OCI-LY1 (cell line): ENCODE results near the gene TMEM150C.

Experiments used
- H2AFZ ChIP-seq: fragments of 200-600 bp; sonication (generic), shearing (Covaris generic); 2 replicates; pipeline ENCODE4 v1.6.0; 2014; ENCODE audit warnings: antibody characterized with exemption, mild to moderate bottlenecking, low read length
- H3F3A ChIP-seq: fragments of 200-600 bp; sonication (generic), shearing (Covaris generic); 2 replicates; pipeline ENCODE4 v1.6.0; 2014; ENCODE audit warnings: mild to moderate bottlenecking, antibody characterized with exemption, low read length, moderate library complexity; ENCODE audit not compliant: insufficient read depth
- H3K27ac ChIP-seq: fragments of 200-600 bp; sonication (generic); 2 replicates; pipeline ENCODE4 v1.5.1; 2014; ENCODE audit warnings: low read length, mixed run types, mild to moderate bottlenecking, low read depth; ENCODE audit not compliant: poor library complexity, severe bottlenecking
- H3K27me3 ChIP-seq: fragments of 200-600 bp; sonication (generic); 2 replicates; pipeline ENCODE4 v1.6.0; 2014; ENCODE audit warnings: antibody characterized with exemption, mild to moderate bottlenecking, low read length, moderate library complexity; ENCODE audit not compliant: insufficient read depth
- H3K36me3 ChIP-seq: fragments of 200-600 bp; sonication (generic); 2 replicates; pipeline ENCODE4 v1.6.1; 2014; ENCODE audit warnings: mild to moderate bottlenecking, antibody characterized with exemption, low read length, moderate library complexity, mixed read lengths; ENCODE audit not compliant: insufficient read depth
- H3K4me1 ChIP-seq: fragments of 200-600 bp; sonication (generic); 2 replicates; pipeline ENCODE4 v1.5.1; 2014; ENCODE audit warnings: mild to moderate bottlenecking, low read length, moderate library complexity; ENCODE audit not compliant: insufficient read depth, severe bottlenecking
- H3K4me2 ChIP-seq: fragments of 200-600 bp; sonication (generic), shearing (Covaris generic); 2 replicates; pipeline ENCODE4 v1.6.1; 2014; ENCODE audit warnings: low read length
- H3K4me3 ChIP-seq: fragments of 200-600 bp; sonication (generic); 2 replicates; pipeline ENCODE4 v1.5.1; 2014; ENCODE audit warnings: low read length, low read depth, mild to moderate bottlenecking, mixed read lengths; ENCODE audit not compliant: poor library complexity, severe bottlenecking
- H3K79me2 ChIP-seq: fragments of 200-600 bp; shearing (Covaris generic); 2 replicates; pipeline ENCODE4 v1.6.1; 2016; ENCODE audit warnings: mixed run types, low read length, mixed read lengths; ENCODE audit not compliant: insufficient read depth
- H3K9ac ChIP-seq: fragments of 200-600 bp; sonication (generic), shearing (Covaris generic); 2 replicates; pipeline ENCODE4 v1.6.1; 2014; ENCODE audit warnings: mild to moderate bottlenecking, low read length, mixed read lengths
- H3K9me2 ChIP-seq: fragments of 200-600 bp; sonication (generic), shearing (Covaris generic); 2 replicates; pipeline ENCODE4 v1.6.1; 2014; ENCODE audit warnings: low read depth, mild to moderate bottlenecking, low read length, mixed read lengths
- H3K9me3 ChIP-seq: fragments of 200-600 bp; shearing (Covaris generic); 2 replicates; pipeline ENCODE4 v1.6.1; 2014; ENCODE audit warnings: low read length, mixed read lengths
- H4K20me1 ChIP-seq: fragments of 200-600 bp; sonication (generic), shearing (Covaris generic); 2 replicates; pipeline ENCODE4 v1.6.0; 2016; ENCODE audit warnings: mild to moderate bottlenecking, low read length; ENCODE audit not compliant: insufficient read depth
- EZH2 ChIP-seq: fragments of 200-600 bp; sonication (generic), shearing (Covaris generic); IDR thresholded peaks from 2 replicates; pipeline ENCODE4 v1.8.0; 2017; ENCODE audit warnings: borderline replicate concordance, mixed run types, mild to moderate bottlenecking, antibody characterized with exemption, low read length, moderate library complexity, mixed read lengths
- TF ChIP-seq, protein P1 (sequence below): fragments of 200-600 bp; sonication (generic), shearing (Covaris generic); IDR thresholded peaks from 2 replicates; pipeline ENCODE4 v1.5.1; 2017; ENCODE audit warnings: mild to moderate bottlenecking, antibody characterized with exemption, low read length, moderate library complexity, mixed read lengths

TMEM150C gene

DNA sequence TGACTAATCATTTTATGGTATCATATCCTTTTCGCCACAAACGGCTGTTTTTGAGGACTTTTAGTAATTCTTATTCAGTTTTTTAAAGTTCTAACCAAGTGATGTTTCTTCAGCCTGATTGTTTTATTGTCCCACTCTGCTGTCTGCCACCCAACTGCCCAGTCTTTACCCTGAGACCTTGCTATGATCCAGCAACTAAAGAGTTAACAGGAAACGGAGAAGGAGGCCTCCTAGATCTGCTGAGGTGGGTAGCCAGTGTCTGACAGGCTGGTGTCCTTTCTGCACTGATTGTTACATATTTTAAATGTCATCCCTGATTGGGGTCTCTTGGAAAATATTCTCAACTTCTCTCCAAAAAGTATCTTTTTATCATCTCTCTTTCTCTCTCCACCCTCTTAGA, 7.9 kb upstream of the TMEM150C start:
- TF ChIP-seq EZH2, result no peak
- TF ChIP-seq, protein P1, sequence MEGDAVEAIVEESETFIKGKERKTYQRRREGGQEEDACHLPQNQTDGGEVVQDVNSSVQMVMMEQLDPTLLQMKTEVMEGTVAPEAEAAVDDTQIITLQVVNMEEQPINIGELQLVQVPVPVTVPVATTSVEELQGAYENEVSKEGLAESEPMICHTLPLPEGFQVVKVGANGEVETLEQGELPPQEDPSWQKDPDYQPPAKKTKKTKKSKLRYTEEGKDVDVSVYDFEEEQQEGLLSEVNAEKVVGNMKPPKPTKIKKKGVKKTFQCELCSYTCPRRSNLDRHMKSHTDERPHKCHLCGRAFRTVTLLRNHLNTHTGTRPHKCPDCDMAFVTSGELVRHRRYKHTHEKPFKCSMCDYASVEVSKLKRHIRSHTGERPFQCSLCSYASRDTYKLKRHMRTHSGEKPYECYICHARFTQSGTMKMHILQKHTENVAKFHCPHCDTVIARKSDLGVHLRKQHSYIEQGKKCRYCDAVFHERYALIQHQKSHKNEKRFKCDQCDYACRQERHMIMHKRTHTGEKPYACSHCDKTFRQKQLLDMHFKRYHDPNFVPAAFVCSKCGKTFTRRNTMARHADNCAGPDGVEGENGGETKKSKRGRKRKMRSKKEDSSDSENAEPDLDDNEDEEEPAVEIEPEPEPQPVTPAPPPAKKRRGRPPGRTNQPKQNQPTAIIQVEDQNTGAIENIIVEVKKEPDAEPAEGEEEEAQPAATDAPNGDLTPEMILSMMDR, result no peak
- H3K79me2 ChIP-seq, result no peaks in the 10 kb centered on the region
- no peaks in the 10 kb centered on the region for H3K4me1 ChIP-seq
- no peaks in the 10 kb centered on the region for H3K27me3 ChIP-seq
- H4K20me1 ChIP-seq, result no peaks in the 10 kb centered on the region
- H3K27ac ChIP-seq, result no peak overlapping the region
- no peaks in the 10 kb centered on the region for H3K36me3 ChIP-seq
- no peak overlapping the region for H2AFZ ChIP-seq
- no peak overlapping the region for H3K4me2 ChIP-seq
- no peaks in the 10 kb centered on the region for H3F3A ChIP-seq
- no peak overlapping the region for H3K9ac ChIP-seq
- no peak overlapping the region for H3K4me3 ChIP-seq
- no peaks in the 10 kb centered on the region for H3K9me2 ChIP-seq
- H3K9me3 ChIP-seq, result no peaks in the 10 kb centered on the region

DNA sequence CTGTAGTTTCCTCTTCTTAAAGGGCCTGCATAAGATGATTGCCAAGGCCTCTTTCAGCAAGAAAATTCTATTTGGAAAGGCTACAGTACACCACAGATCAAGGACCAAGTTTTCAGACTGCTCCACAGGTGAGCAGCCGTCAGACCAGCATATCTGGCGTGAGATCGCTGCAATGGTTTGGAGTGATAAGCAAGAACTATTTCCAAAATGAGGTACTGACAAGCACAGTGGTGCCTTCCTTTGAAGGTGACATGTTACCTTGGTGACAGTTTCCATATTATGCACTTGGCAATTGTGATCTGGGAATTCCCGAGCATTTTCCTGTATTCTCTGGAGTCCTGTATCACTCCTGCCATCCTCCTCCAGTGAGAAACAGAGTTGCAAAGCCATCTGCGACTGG, 7.3 kb upstream of the TMEM150C start:
- no peaks in the 10 kb centered on the region for H3K4me1 ChIP-seq
- no peaks in the 10 kb centered on the region for H3K9me2 ChIP-seq
- H3K4me3 ChIP-seq, result no peak overlapping the region
- H4K20me1 ChIP-seq, result no peaks in the 10 kb centered on the region
- TF ChIP-seq EZH2, result no peak
- TF ChIP-seq, protein P1, result no peak
- H3K27me3 ChIP-seq, result no peaks in the 10 kb centered on the region
- H3K4me2 ChIP-seq, result no peak overlapping the region
- no peaks in the 10 kb centered on the region for H3K36me3 ChIP-seq
- H3F3A ChIP-seq, result no peaks in the 10 kb centered on the region
- no peaks in the 10 kb centered on the region for H3K9me3 ChIP-seq
- H3K9ac ChIP-seq, result no peak overlapping the region
- no peaks in the 10 kb centered on the region for H3K79me2 ChIP-seq
- H2AFZ ChIP-seq, result no peak overlapping the region
- no peak overlapping the region for H3K27ac ChIP-seq

DNA sequence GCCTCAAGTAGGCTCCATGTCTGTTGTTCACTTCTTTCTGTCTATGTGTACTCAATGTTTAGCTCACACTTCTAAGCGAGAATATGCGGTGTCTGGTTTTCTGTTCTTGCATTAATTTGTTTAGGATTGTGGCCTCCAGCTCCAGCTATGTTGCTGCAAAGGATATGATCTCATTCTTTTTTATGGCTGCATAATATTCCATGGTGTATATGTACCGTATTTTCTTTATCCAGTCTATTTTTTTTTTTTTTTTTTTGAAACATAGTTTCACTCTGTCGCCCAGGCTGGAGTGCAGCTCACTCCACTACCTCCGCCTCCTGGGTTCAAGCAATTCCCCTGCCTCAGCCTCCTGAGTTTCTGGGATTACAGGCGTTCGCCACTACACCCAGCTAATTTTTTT, 5.7 kb upstream of the TMEM150C start:
- Histone ChIP-seq H3K27me3 (no peaks in the 10 kb centered on the region), H3K9ac (no peak overlapping the region), H3K4me3 (no peak overlapping the region), H2AFZ (no peak overlapping the region), H3K79me2 (no peaks in the 10 kb centered on the region), H3K9me2 (no peaks in the 10 kb centered on the region), H3K9me3 (no peaks in the 10 kb centered on the region), H3K4me1 (no peaks in the 10 kb centered on the region), H3K27ac (no peak overlapping the region), H3K36me3 (no peaks in the 10 kb centered on the region), H3F3A (no peaks in the 10 kb centered on the region), H3K4me2 (no peak overlapping the region), H4K20me1 (no peaks in the 10 kb centered on the region)
- no peak for TF ChIP-seq EZH2
- TF ChIP-seq, protein P1, result no peak
